Esophagus (tissue), 2 donors: ENCODE measurements around the gene ADGRB3. TPM values are rescaled to one million over a fixed set of nuclear protein-coding genes. Genes with fewer than 3 reads are reported as not detected.
"Not testable (repeated sequence)": the region's sequence is repeated elsewhere in the genome, so short reads cannot be mapped to it uniquely, and the experiment has no call there.

Experiments used
- H3K27ac ChIP-seq, 2 donors: one replicate each; pipeline ENCODE4 v1.5.1; 2013; ENCODE audit warnings: low read depth in 2 of 2, mild to moderate bottlenecking in 2 of 2, inconsistent platforms in 1 of 2, low read length in 1 of 2, moderate library complexity in 1 of 2
- H3K27me3 ChIP-seq, 2 donors: one replicate each; pipeline ENCODE4 v1.6.1; 2013; ENCODE audit warnings: low read length in 2 of 2, control low read depth in 1 of 2, mild to moderate bottlenecking in 1 of 2; ENCODE audit not compliant: insufficient read depth in 2 of 2, control insufficient read depth in 1 of 2
- H3K36me3 ChIP-seq, 2 donors: one replicate each; pipeline ENCODE4 v1.6.1; 2013; ENCODE audit warnings: low read length in 1 of 2; ENCODE audit not compliant: control insufficient read depth in 2 of 2, insufficient read depth in 2 of 2
- H3K4me1 ChIP-seq, 2 donors: one replicate each; pipeline ENCODE4 v1.6.1; 2013; ENCODE audit warnings: low read length in 1 of 2; ENCODE audit not compliant: control insufficient read depth in 2 of 2, insufficient read depth in 2 of 2
- H3K4me3 ChIP-seq, 2 donors: one replicate each; pipeline ENCODE4 v1.5.1; 2013; ENCODE audit warnings: low read length in 2 of 2, mild to moderate bottlenecking in 2 of 2, low read depth in 1 of 2, moderate library complexity in 1 of 2
- H3K9me3 ChIP-seq, 2 donors: one replicate each; pipeline ENCODE4 v1.6.1; 2013; ENCODE audit warnings: mild to moderate bottlenecking in 2 of 2, low read depth in 1 of 2, low read length in 1 of 2, moderate library complexity in 1 of 2; ENCODE audit not compliant: control insufficient read depth in 2 of 2, insufficient read depth in 1 of 2
- WGBS, 2 donors: extraction: QIAGEN DNeasy Blood & Tissue Kit; methylation state at CpG; one replicate each; pipeline ENCODE4 v1.1.7; 2013; 5-methylcytosine and 5-hydroxymethylcytosine counted together
- polyA plus RNA-seq, 2 donors: library from polyadenylated mRNA; stranded (reverse); fragments of 200-250 nt; gene quantifications; one replicate each; pipeline ENCODE4 v1.2.3, GENCODE V29; 2013
- donor health status: healthy with polysubstance abuse.
- donor health status: Bipolar disorder and iron deficiency.

ADGRB3 gene
- polyA plus RNA-seq, 2 donors, result 0.08 to 0.14 TPM

- no peak overlapping the region for H3K27ac ChIP-seq
- peaks cover 0 to 4% of the 10 kb centered on the region in 2 donors for H3K9me3 ChIP-seq
- 56 to 66% methylated on average over 1 of the region's 1 CpG for WGBS, 2 donors
- H3K36me3 ChIP-seq, result no peaks in the 10 kb centered on the region
- H3K4me3 ChIP-seq, result no peak overlapping the region
- no peaks in the 10 kb centered on the region for H3K4me1 ChIP-seq
- H3K27me3 ChIP-seq, result no peaks in the 10 kb centered on the region
Observed at GRCh38 chr6:69265706-69266105, 630.6 kb downstream of the ADGRB3 start.

- H3K36me3 ChIP-seq, result no peaks in the 10 kb centered on the region
- no peaks in the 10 kb centered on the region for H3K9me3 ChIP-seq
- no peak overlapping the region for H3K27ac ChIP-seq
- H3K4me1 ChIP-seq, result no peaks in the 10 kb centered on the region
- H3K27me3 ChIP-seq, result no peaks in the 10 kb centered on the region
- no peak overlapping the region for H3K4me3 ChIP-seq
Observed at GRCh38 chr6:69276204-69276603, 641.1 kb downstream of the ADGRB3 start.

GRCh38 chr6:69279805-69280204, 644.7 kb downstream of the ADGRB3 start:
- no peaks in the 10 kb centered on the region for H3K36me3 ChIP-seq
- H3K4me3 ChIP-seq, result no peak overlapping the region
- H3K27me3 ChIP-seq, result no peaks in the 10 kb centered on the region
- H3K9me3 ChIP-seq, result no peaks in the 10 kb centered on the region
- no peak overlapping the region for H3K27ac ChIP-seq
- WGBS, 2 donors, result 58 to 67% methylated on average over 4 of the region's 4 CpGs
- H3K4me1 ChIP-seq, result no peaks in the 10 kb centered on the region

GRCh38 chr6:69280858-69281257, 645.8 kb downstream of the ADGRB3 start:
- no peaks in the 10 kb centered on the region for H3K36me3 ChIP-seq
- H3K27ac ChIP-seq, result no peak overlapping the region
- WGBS, 2 donors, result 77 to 91% methylated on average over 1 of the region's 1 CpG

GRCh38 chr6:69284176-69284730, 649.2 kb downstream of the ADGRB3 start:
- no peak overlapping the region for H3K4me3 ChIP-seq
- H3K36me3 ChIP-seq, result no peaks in the 10 kb centered on the region
- no peaks in the 10 kb centered on the region for H3K27me3 ChIP-seq
- no peak overlapping the region for H3K27ac ChIP-seq
- H3K9me3 ChIP-seq, result no peaks in the 10 kb centered on the region
- no peaks in the 10 kb centered on the region for H3K4me1 ChIP-seq
- 57 to 68% methylated on average over 7 of the region's 7 CpGs for WGBS, 2 donors

More at GRCh38 chr6:69280858-69281257, 645.8 kb downstream of the ADGRB3 start:
- Histone ChIP-seq H3K9me3 (no peaks in the 10 kb centered on the region), H3K4me3 (no peak overlapping the region), H3K27me3 (no peaks in the 10 kb centered on the region), H3K4me1 (no peaks in the 10 kb centered on the region)

GRCh38 chr6:69285054-69285453, 650.0 kb downstream of the ADGRB3 start:
- Histone ChIP-seq H3K9me3 (no peaks in the 10 kb centered on the region), H3K27me3 (no peaks in the 10 kb centered on the region), H3K4me3 (no peak overlapping the region), H3K4me1 (no peaks in the 10 kb centered on the region), H3K27ac (no peak overlapping the region), H3K36me3 (no peaks in the 10 kb centered on the region)
- 61 to 63% methylated on average over 2 of the region's 2 CpGs for WGBS, 2 donors

GRCh38 chr6:69286331-69286730, 651.2 kb downstream of the ADGRB3 start:
- Histone ChIP-seq H3K27ac (no peak overlapping the region), H3K4me1 (no peaks in the 10 kb centered on the region), H3K4me3 (no peak overlapping the region), H3K27me3 (no peaks in the 10 kb centered on the region), H3K36me3 (no peaks in the 10 kb centered on the region), H3K9me3 (no peaks in the 10 kb centered on the region)
- WGBS, 2 donors, result 73 to 74% methylated on average over 2 of the region's 2 CpGs

GRCh38 chr6:69288198-69288597, 653.1 kb downstream of the ADGRB3 start:
- not testable (repeated sequence) for H3K27me3 ChIP-seq, H3K4me1 ChIP-seq, H3K36me3 ChIP-seq, H3K9me3 ChIP-seq, H3K4me3 ChIP-seq, H3K27ac ChIP-seq
- WGBS, 2 donors, result 89 to 93% methylated on average over 5 of the region's 5 CpGs

- 72 to 74% methylated on average over 8 of the region's 8 CpGs for whole genome bisulfite sequencing, 2 donors
- no peak overlapping the region for H3K27ac ChIP-seq
Observed at GRCh38 chr6:69289689-69290495, 654.8 kb downstream of the ADGRB3 start.

GRCh38 chr6:69293471-69293870, 658.4 kb downstream of the ADGRB3 start:
- no peaks in the 10 kb centered on the region for H3K4me1 ChIP-seq
- H3K27me3 ChIP-seq, result no peaks in the 10 kb centered on the region
- 56 to 64% methylated on average over 4 of the region's 4 CpGs for WGBS, 2 donors
- no peak overlapping the region for H3K27ac ChIP-seq
- no peak overlapping the region for H3K4me3 ChIP-seq
- H3K36me3 ChIP-seq, result no peaks in the 10 kb centered on the region
- H3K9me3 ChIP-seq, result peaks cover 0 to 3% of the 10 kb centered on the region in 2 donors

More at GRCh38 chr6:69289689-69290495, 654.8 kb downstream of the ADGRB3 start:
- Histone ChIP-seq H3K27me3 (no peaks in the 10 kb centered on the region), H3K36me3 (no peaks in the 10 kb centered on the region), H3K4me3 (no peak overlapping the region), H3K9me3 (peaks cover 0 to 3% of the 10 kb centered on the region in 2 donors), H3K4me1 (no peaks in the 10 kb centered on the region)
